Liver (tissue), 9 donors: ENCODE measurements around the gene FGR. TPM values are rescaled to one million over a fixed set of nuclear protein-coding genes. Genes with fewer than 3 reads are reported as not detected.

Experiments
- DNase-seq: peaks from one replicate; pipeline ENCODE4 v3.0.0-alpha.2; 2017; ENCODE audit warnings: low spot score
- H3K27ac ChIP-seq, 2 donors: one replicate each; pipeline ENCODE4 v1.7.0; 2013; ENCODE audit warnings: inconsistent platforms in 2 of 2, low read length in 2 of 2, control low read depth in 1 of 2, low read depth in 1 of 2, mild to moderate bottlenecking in 1 of 2
- H3K27me3 ChIP-seq, 4 donors: one replicate each; pipeline versions ENCODE4 v1.6.1 to v1.7.0; 2013; ENCODE audit warnings: low read length in 3 of 4, inconsistent platforms in 1 of 4, mild to moderate bottlenecking in 1 of 4, moderate library complexity in 1 of 4; ENCODE audit not compliant: control insufficient read depth in 4 of 4, insufficient read depth in 4 of 4
- H3K36me3 ChIP-seq, 4 donors: one replicate each; pipeline versions ENCODE4 v1.6.1 to v1.7.0; 2013; ENCODE audit warnings: low read length in 3 of 4, mild to moderate bottlenecking in 3 of 4, low read depth in 1 of 4, moderate library complexity in 1 of 4; ENCODE audit not compliant: control insufficient read depth in 4 of 4, insufficient read depth in 3 of 4
- H3K4me1 ChIP-seq, 4 donors: one replicate each; pipeline versions ENCODE4 v1.6.1 to v1.7.0; 2013; ENCODE audit warnings: low read length in 3 of 4, mild to moderate bottlenecking in 3 of 4, moderate library complexity in 1 of 4; ENCODE audit not compliant: control insufficient read depth in 4 of 4, insufficient read depth in 4 of 4
- H3K4me3 ChIP-seq, 3 donors: one replicate each; pipeline versions ENCODE4 v1.6.1 to v1.7.0; 2013; ENCODE audit warnings: low read length in 3 of 3, control low read depth in 1 of 3, low read depth in 1 of 3, mild to moderate bottlenecking in 1 of 3
- H3K9ac ChIP-seq, 2 donors: one replicate each; pipeline ENCODE4 v1.7.0; 2013; ENCODE audit warnings: low read length in 2 of 2, mild to moderate bottlenecking in 2 of 2, moderate library complexity in 2 of 2, control low read depth in 1 of 2, low read depth in 1 of 2
- H3K9me3 ChIP-seq, 4 donors: one replicate each; pipeline versions ENCODE4 v1.6.1 to v1.7.0; 2013; ENCODE audit warnings: low read length in 3 of 4; ENCODE audit not compliant: control insufficient read depth in 4 of 4
- ATF3 ChIP-seq: IDR thresholded peaks from 2 replicates; pipeline ENCODE4 v1.6.1; 2016; ENCODE audit warnings: antibody characterized with exemption
- CTCF ChIP-seq: fragments of 150-350 bp; IDR thresholded peaks from 2 replicates; pipeline ENCODE4 v1.5.1; 2017; ENCODE audit warnings: improper control_type of control experiment, low read depth, low read length; ENCODE audit not compliant: missing input control
- EGR1 ChIP-seq, 2 donors: IDR thresholded peaks; 2 replicates each; pipeline ENCODE4 v1.6.1; 2016 to 2018; ENCODE audit warnings: antibody characterized with exemption in 2 of 2, low read depth in 2 of 2
- FOXA1 ChIP-seq: IDR thresholded peaks from 2 replicates; pipeline ENCODE4 v1.6.1; 2016; ENCODE audit warnings: antibody characterized with exemption
- FOXA2 ChIP-seq: IDR thresholded peaks from 2 replicates; pipeline ENCODE4 v1.6.1; 2016; ENCODE audit warnings: antibody characterized with exemption
- GABPA ChIP-seq, 2 donors: IDR thresholded peaks in 1 of 2; conservative IDR thresholded peaks in 1 of 2; 2 replicates each; pipeline ENCODE4 v1.6.1; 2016; ENCODE audit warnings: antibody characterized with exemption in 2 of 2, mild to moderate bottlenecking in 1 of 2, moderate library complexity in 1 of 2
- HNF4A ChIP-seq, 2 donors: conservative IDR thresholded peaks; 2 replicates each; pipeline ENCODE4 v1.6.1; 2016; ENCODE audit warnings: antibody characterized with exemption in 2 of 2, mild to moderate bottlenecking in 2 of 2
- HNF4G ChIP-seq: IDR thresholded peaks from 2 replicates; pipeline ENCODE4 v1.6.1; 2016; ENCODE audit warnings: antibody characterized with exemption
- JUND ChIP-seq, 2 donors: IDR thresholded peaks; 2 replicates each; pipeline ENCODE4 v1.6.1; 2016; ENCODE audit warnings: antibody characterized with exemption in 2 of 2
- NR2F2 ChIP-seq: IDR thresholded peaks from 2 replicates; pipeline ENCODE4 v1.6.1; 2016; ENCODE audit warnings: antibody characterized with exemption
- RAD21 ChIP-seq, 2 donors: IDR thresholded peaks; 2 replicates each; pipeline ENCODE4 v1.6.1; 2016; ENCODE audit warnings: antibody characterized with exemption in 2 of 2, mild to moderate bottlenecking in 2 of 2
- RXRA ChIP-seq, 2 donors: IDR thresholded peaks; 2 replicates each; pipeline ENCODE4 v1.6.1; 2017 to 2018; ENCODE audit warnings: antibody characterized with exemption in 2 of 2, mild to moderate bottlenecking in 1 of 2
- SP1 ChIP-seq: IDR thresholded peaks from 2 replicates; pipeline ENCODE4 v1.6.1; 2018; ENCODE audit warnings: antibody characterized with exemption, mild to moderate bottlenecking
- TAF1 ChIP-seq: conservative IDR thresholded peaks from 2 replicates; pipeline ENCODE4 v1.6.1; 2016; ENCODE audit warnings: antibody characterized with exemption, mild to moderate bottlenecking
- YY1 ChIP-seq: IDR thresholded peaks from 2 replicates; pipeline ENCODE4 v1.6.1; 2016; ENCODE audit warnings: antibody characterized with exemption, mild to moderate bottlenecking
- ZBTB33 ChIP-seq: IDR thresholded peaks from 2 replicates; pipeline ENCODE4 v1.6.1; 2016; ENCODE audit warnings: antibody characterized with exemption
- WGBS: extraction: QIAGEN DNeasy Blood & Tissue Kit; methylation state at CpG from one replicate; pipeline ENCODE4 v1.1.7; 2013; 5-methylcytosine and 5-hydroxymethylcytosine counted together
- polyA plus RNA-seq, 2 donors: library from polyadenylated mRNA; stranded (reverse) in 1 of 2; unstranded in 1 of 2; fragments of 200-250 nt in 1 of 2; fragments of >200 nt in 1 of 2; fragmentation: Nextera tagmentation in 1 of 2; extraction: Ambion mirVana in 1 of 2; gene quantifications; one replicate each; pipeline versions ENCODE4 v1.2.1 to v1.2.3, GENCODE V29; 2013 to 2015
- total RNA-seq, 2 donors: library from RNA; depleted of rRNA; stranded (reverse); fragments of >200 nt; gene quantifications; one replicate each; pipeline ENCODE4 v1.2.3, GENCODE V29; 2014
- TF ChIP-seq, protein P1 (sequence below): IDR thresholded peaks from 2 replicates; pipeline ENCODE4 v1.6.1; 2016; ENCODE audit warnings: antibody characterized with exemption, mild to moderate bottlenecking
- TF ChIP-seq, protein P2 (sequence below): IDR thresholded peaks from 2 replicates; pipeline ENCODE4 v1.6.1; 2016; ENCODE audit warnings: antibody characterized with exemption
- donor health status: healthy.
- donor health status: healthy.
- donor health status: healthy.
- donor health status: healthy.
- donor health status: healthy.

The FGR gene
- total and polyA plus RNA-seq, 4 donors, result 2.8 to 20.2 (median 6.2) TPM

DNA sequence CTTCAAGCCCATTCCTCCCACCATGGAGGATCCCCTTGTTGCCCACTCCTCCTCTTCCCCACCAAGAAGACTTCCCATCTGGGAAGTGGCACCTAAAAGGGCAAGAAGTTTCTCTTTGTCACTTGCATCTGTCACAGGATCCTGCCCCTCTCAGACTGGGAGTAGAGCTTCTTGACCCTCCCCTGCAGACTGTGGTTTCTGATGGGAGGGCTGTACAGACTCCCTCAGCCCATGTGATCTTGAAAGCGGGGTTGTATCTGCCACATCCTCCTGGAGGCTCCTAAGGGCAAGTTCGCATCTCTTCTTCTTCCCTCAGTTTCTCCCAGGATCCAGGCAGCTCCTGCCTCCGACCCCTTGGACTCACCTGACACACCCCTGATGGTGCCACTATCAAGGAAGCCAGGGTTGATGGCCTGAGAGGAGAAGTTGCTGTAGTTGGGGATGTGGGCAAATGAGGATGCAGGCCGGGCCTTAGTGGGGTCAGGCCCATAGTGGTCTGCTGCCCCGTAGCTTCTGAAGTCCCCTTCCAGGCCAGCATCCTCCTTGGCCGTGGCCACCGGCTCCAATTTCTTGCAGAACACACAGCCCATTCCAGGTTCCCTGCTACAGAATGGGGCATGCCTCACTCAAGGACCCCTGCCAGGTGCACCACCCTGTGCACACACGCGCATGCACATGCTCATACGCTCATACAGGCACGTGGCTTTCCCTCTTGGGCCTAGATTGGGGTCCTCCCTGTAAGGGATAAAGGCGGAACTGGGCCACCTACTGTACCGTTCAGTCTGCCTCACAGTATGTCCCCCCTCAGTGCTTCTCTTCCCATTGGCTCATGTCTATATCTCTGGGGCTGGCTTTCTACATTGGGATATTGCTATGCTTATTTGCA is 11.4 kb downstream of the FGR start:
- 94% methylated on average over 13 of the region's 13 CpGs for WGBS
- H3K9me3 ChIP-seq, result no peaks in the 10 kb centered on the region
- TF ChIP-seq YY1 (no peak), RAD21 (IDR thresholded peaks at IDR 0.05) (no peak), TAF1 (no peak), ATF3 (no peak), HNF4A (conservative IDR thresholded peaks at IDR 0.05) (no peak), NR2F2 (no peak), RXRA (IDR thresholded peaks at IDR 0.05) (no peak), FOXA2 (no peak), CTCF (no peak), EGR1 (IDR thresholded peaks at IDR 0.05; ENCODE audit: low read depth in 2 of 2) (no peak), HNF4G (no peak), ZBTB33 (no peak), FOXA1 (no peak), SP1 (no peak), GABPA (IDR thresholded peaks at IDR 0.05 in 1 of 2, conservative IDR thresholded peaks at IDR 0.05 in 1 of 2) (no peak), JUND (IDR thresholded peaks at IDR 0.05) (no peak)
- TF ChIP-seq, protein P1, sequence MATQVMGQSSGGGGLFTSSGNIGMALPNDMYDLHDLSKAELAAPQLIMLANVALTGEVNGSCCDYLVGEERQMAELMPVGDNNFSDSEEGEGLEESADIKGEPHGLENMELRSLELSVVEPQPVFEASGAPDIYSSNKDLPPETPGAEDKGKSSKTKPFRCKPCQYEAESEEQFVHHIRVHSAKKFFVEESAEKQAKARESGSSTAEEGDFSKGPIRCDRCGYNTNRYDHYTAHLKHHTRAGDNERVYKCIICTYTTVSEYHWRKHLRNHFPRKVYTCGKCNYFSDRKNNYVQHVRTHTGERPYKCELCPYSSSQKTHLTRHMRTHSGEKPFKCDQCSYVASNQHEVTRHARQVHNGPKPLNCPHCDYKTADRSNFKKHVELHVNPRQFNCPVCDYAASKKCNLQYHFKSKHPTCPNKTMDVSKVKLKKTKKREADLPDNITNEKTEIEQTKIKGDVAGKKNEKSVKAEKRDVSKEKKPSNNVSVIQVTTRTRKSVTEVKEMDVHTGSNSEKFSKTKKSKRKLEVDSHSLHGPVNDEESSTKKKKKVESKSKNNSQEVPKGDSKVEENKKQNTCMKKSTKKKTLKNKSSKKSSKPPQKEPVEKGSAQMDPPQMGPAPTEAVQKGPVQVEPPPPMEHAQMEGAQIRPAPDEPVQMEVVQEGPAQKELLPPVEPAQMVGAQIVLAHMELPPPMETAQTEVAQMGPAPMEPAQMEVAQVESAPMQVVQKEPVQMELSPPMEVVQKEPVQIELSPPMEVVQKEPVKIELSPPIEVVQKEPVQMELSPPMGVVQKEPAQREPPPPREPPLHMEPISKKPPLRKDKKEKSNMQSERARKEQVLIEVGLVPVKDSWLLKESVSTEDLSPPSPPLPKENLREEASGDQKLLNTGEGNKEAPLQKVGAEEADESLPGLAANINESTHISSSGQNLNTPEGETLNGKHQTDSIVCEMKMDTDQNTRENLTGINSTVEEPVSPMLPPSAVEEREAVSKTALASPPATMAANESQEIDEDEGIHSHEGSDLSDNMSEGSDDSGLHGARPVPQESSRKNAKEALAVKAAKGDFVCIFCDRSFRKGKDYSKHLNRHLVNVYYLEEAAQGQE, result no peak
- TF ChIP-seq, protein P2, sequence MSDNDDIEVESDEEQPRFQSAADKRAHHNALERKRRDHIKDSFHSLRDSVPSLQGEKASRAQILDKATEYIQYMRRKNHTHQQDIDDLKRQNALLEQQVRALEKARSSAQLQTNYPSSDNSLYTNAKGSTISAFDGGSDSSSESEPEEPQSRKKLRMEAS, result no peak
- no peak for DNase-seq
- no peaks in the 10 kb centered on the region for H3K36me3 ChIP-seq
- no peak overlapping the region for H3K27ac ChIP-seq
- no peak overlapping the region for H3K4me3 ChIP-seq
- no peaks in the 10 kb centered on the region for H3K27me3 ChIP-seq
- H3K4me1 ChIP-seq, result peaks cover 0 to 7% (median 0%) of the 10 kb centered on the region in 4 donors
- no peak overlapping the region for H3K9ac ChIP-seq
